Right cardiac atrium (tissue), 5 donors: ENCODE data around the gene OR9A2. TPM values are rescaled to one million over a fixed set of nuclear protein-coding genes. Genes with fewer than 3 reads are reported as not detected.

ENCODE experiments used
- polyA plus RNA-seq: library from polyadenylated mRNA; stranded (reverse); fragments of 200-250 nt; gene quantifications from one replicate; pipeline ENCODE4 v1.2.3, GENCODE V29; 2013
- total RNA-seq, 4 donors: library from RNA; stranded (reverse); fragmentation: NEBNext Ultra II Directional; extraction: Animal tissue kit (Norgen Biotek cat#: 25700); gene quantifications; one replicate each; pipeline ENCODE4 v1.2.1, GENCODE V29; 2021
- donor health status: healthy with polysubstance abuse.
- donor health status: DM: no; HTN: yes; CAD: no.
- donor health status: DM: no; HTN: no; CAD: no.
- donor health status: DM: no; HTN: yes; CAD: no; lungs with severe emphysema.
- donor health status: DM: yes; HTN: yes; CAD: no.

The OR9A2 gene
- total and polyA plus RNA-seq, 5 donors, result not detected

Other genes starting within 250 kb of the OR9A2 start
- gene EPHB6, start 172.1 kb downstream of the OR9A2 start, total RNA-seq, result 10 to 100 TPM in 1 of 4 donors, 1 to 10 TPM in 3; 3.8 to 11.3 (median 6.7) TPM
- 6.9 TPM for gene EPHB6, start 172.1 kb downstream of the OR9A2 start, polyA plus RNA-seq
- not detected for gene TRPV6, start 141.4 kb downstream of the OR9A2 start, total RNA-seq
- not detected for gene TRPV6, start 141.4 kb downstream of the OR9A2 start, polyA plus RNA-seq
- not detected for gene TRPV5, start 93.4 kb downstream of the OR9A2 start, total RNA-seq
- gene TRPV5, start 93.4 kb downstream of the OR9A2 start, polyA plus RNA-seq, result not detected
- not detected for gene LLCFC1, start 87.6 kb downstream of the OR9A2 start, total RNA-seq
- not detected for gene LLCFC1, start 87.6 kb downstream of the OR9A2 start, polyA plus RNA-seq
- 1 to 10 TPM in 1 of 4 donors, under 1 TPM in 2, not detected in 1; 0.25 to 1.6 (median 0.60) TPM for gene KEL, start 64.8 kb downstream of the OR9A2 start, total RNA-seq
- gene KEL, start 64.8 kb downstream of the OR9A2 start, polyA plus RNA-seq, result 0.29 TPM
- gene OR6V1, start 25.2 kb upstream of the OR9A2 start, total RNA-seq, result not detected
- gene OR6V1, start 25.2 kb upstream of the OR9A2 start, polyA plus RNA-seq, result not detected
- gene PIP, start 104.9 kb upstream of the OR9A2 start, total RNA-seq, result not detected
- not detected for gene PIP, start 104.9 kb upstream of the OR9A2 start, polyA plus RNA-seq
- gene TAS2R39, start 156.3 kb upstream of the OR9A2 start, total RNA-seq, result not detected
- gene TAS2R39, start 156.3 kb upstream of the OR9A2 start, polyA plus RNA-seq, result not detected
- not detected for gene TAS2R40, start 194.9 kb upstream of the OR9A2 start, total RNA-seq
- gene TAS2R40, start 194.9 kb upstream of the OR9A2 start, polyA plus RNA-seq, result not detected
- 100 to 1,000 TPM; 182 to 249 (median 234) TPM for gene GSTK1, start 236.3 kb upstream of the OR9A2 start, total RNA-seq
- 280 TPM for gene GSTK1, start 236.3 kb upstream of the OR9A2 start, polyA plus RNA-seq